Fibroblast of skin of abdomen (primary cell): ENCODE data around the gene FAM210B.
"Not testable (repeated sequence)": the region's sequence is repeated elsewhere in the genome, so short reads cannot be mapped to it uniquely, and the experiment has no call there.

ENCODE experiments used
- DNase-seq: peaks from one replicate; pipeline ENCODE4 v3.0.0-alpha.2; 2013

Gene FAM210B

DNA sequence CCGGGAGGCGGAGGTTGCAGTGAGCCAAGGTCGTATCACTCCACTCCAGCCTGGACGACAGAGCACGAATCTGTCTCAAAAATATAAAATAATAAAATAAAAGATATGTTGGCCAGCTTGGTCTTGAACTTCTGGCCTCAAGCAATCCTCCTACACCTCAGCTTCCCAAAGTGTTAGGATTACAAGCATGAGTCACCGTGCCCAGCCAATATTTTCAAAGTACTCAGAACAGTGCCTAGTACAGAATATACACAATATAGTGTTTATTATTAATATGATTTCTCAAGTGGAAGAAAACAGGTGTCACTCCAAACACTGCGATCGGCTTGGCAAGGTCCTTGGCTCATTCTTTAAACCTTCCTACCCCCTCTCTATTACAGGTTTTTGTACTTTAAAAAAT, 3.1 kb downstream of the FAM210B start:
- no peak for DNase-seq

DNA sequence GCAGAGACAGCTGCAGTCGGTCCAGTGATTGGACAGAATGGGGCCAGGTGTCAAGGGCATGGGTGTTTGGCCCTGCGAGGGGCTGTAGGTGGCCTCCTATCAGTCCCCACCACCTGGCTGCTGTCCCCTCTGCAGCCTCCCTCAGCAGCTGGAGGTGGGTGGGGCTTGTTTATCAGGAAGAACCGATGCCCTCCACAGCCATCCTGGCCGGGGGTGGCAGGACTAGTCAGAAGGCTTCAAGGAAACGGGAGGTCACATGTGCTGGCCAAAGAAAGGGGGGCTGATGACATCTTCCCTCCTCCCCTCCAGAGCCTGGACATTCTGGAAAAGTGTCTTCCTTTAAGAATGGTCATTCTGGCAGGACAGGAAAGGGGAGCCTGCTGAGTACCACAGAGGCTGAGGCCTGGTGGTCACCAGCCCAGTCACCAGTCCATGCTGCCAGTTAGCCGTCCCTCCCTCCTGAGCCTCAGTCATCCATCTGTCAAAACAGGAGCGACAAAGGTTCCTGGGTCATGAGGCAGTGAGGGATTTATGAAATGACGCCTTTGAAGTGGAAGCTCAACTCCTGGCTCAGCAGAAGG, 4.1 kb downstream of the FAM210B start:
- DNase-seq: no peak

DNA sequence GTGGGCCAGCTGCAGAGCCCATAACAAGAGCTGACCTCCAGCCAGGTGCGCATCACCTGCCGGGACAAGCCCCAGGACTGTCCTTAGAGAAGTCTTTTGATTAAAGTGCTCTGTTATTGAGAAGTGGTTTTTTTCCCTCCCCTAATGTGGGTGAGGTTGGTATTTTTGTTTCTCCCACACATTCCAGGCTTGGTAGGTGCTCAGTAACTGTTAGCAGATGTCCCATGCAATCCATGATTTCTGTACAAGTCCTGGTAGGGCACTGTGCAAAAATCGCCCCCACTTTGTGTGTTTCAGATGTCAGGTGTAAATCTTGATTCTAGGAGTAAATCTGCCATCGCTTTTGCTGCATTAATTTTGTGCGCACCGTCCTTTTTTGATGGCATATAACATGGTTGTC, 4.7 kb downstream of the FAM210B start:
- DNase-seq: no peak

DNA sequence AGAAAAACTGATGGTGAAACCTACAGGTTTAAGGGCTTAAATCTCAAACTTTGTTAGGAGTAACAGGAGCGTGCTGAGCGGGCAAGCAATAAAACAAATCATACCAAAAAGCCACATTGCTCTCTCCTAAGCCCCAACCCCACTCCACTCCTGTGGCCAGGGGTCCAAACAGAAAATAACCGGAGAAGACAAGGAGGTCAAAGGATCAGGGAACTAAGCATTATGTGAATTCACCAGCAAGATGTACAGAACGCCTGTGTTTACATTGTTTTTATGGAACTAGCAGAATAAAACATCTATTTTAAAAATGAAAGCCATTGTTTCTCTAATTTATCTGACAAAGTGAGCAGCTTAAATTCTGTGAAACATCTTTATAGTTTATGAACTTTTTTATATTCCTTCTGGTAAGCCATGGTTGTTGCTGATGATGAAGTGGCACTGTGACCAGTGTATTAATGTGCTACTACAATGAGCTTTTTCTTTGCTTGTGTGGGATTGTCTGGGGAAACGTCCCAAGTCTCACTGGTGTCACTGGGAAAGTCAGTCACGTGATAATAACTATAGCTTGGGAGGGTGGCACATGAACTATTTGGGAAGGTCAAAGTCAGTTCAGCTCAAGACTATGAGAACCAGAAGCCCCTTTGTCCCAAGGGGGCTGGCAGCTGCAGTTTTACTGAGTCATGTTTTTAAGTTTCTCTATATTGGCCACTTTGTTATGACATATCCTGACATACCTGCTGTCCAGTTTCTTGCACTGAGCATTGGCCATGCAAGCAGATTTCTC, 9.8 kb downstream of the FAM210B start:
- no peak for DNase-seq

DNA sequence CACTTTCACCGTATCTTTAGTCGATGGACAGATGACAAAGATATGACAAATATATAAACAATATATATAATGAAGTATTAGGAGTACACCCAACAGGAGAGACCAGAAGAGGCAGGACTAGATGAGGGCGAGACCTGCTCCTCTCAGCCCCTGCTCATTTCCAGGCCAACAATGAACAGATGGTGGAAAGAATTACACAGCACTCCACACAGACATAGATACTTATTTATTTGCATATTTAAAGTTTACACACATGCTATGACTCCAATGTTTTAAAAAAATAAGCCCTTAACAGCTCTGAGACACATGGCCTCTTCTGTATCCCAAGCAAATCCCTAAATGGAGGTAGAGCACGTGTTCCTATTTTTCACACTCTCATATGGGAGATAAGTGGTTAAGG, 10.4 kb downstream of the FAM210B start:
- no peak for DNase-seq

DNA sequence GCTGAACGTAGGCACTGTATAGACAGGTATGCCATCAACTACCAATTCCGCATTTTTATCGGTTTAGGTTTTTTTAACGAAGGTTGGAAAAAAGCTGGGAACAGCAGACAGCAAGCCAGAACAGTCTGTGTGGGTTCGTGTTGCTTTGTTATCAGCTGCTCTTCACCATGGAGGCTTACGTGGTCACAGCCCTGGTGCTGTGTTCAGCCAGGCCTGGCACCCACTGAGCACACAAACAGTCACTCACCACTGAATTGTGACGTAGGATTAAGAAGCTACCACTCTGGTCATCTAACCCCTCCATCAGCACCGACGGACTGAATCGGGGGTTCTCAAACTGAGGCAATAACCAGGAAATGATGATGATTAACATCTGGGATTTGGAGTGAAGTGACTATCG, 13.2 kb downstream of the FAM210B start:
- DNase-seq: no peak

DNA sequence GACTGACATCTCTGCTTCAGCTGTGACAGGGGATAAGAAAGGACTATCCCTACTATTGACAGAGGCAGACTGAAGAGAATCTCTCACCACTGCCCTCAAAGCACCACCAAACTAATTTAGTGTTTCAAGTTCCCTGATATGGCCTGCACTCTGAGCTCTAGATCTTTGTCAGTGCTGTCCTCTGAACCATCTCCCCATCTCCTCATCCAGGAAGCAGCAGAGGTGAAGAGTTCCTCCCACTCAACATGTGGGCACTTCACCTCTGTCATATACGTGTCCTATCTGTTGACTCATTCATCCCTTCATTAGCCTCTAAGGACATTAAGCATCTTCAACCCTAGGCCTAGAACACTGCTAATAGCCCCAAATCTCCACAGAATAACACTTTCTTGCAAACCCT, 14.1 kb downstream of the FAM210B start:
- no peak for DNase-seq

DNA sequence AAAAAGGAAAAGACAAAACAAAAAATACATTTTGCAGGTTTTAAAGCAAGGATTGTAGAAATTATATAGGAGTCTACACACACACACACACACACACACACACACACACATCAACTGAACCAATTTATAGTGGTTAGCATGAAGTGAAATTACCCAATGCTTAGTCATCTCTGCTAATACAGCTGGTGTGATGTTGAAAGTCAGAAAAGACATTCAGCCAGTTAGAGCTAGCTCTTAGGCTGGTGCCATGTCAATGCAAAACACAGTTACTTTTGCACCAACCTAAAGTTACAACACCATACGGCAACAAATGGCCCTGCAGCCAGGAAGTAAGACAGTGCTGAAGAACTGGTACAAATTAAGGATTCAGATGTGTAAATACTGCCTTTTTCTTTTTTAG, 15.2 kb downstream of the FAM210B start:
- peak; percentile 94 for DNase-seq

DNA sequence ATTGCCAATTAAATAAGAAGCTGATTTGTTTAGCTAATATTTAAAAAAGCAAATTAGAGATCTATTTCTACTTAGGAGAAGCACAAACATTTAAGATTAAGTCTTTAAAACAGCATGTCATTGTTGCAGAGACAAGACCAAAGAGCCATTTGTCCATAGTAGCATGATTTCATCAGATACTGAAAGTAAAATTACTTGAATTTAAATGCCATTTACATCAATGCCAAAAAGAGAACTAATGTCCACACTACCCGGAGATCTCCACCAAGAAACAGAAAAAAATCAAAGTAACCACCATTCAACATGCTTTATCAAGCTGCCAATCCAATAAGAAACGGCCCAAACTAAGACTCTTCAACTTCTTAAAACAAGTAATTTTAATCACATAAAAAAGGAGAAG, 17.6 kb downstream of the FAM210B start:
- DNase-seq: no peak

DNA sequence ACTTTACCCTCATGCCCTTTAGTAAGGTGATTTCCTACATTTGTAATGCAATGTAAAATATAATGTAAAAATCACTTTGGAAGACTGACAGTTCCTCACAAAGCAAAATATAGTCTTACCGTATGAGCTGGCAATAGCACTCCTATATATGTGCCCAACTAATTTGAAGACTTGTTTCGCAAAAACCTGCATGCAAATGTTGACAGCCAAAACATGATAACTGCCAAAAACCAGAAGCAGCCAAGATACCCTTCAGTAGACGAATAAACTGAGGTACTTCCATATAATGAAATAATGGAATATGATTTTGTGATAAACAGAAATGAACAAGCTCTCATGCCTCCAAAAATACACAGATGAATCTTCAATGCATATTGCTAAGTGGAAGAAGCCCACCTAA, 19.6 kb downstream of the FAM210B start:
- no peak for DNase-seq

DNA sequence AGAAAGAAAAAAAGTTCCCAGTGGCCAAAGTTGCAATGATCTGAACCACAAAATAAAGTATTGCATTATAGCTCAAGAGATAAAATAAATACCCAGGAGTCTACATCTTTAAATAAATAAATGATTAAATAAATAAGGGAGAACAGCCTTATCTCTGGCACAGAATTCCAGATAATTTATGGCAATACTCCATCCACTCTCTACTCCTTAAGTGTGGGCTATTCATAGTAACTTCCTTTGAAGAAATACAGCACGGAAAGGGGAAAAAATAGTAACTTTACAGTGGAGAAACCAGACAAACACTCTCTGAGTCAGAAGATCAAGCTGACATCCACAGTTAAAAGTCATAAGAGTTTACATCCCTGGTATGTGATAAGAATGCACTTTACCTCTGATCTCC, 21.6 kb downstream of the FAM210B start:
- peak; percentile 25 for DNase-seq

DNA sequence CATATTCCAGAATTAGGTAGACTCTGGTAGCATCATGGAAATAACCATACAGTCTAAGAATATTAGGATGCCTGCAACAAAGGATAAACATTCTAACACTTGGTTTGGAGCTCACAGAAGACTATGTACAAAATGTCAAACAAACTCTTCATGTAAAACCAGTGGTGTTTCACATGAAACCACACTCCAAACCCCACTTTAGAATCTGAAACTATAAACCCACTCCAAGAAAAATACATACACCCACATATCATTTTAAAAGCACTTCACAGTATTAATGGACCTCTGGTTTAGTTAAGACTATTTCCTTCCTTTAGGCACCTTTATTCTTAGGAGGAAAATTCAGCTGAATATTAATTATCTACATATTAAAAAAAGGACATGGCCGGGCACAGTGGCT, 22.7 kb downstream of the FAM210B start:
- DNase-seq: no peak

DNA sequence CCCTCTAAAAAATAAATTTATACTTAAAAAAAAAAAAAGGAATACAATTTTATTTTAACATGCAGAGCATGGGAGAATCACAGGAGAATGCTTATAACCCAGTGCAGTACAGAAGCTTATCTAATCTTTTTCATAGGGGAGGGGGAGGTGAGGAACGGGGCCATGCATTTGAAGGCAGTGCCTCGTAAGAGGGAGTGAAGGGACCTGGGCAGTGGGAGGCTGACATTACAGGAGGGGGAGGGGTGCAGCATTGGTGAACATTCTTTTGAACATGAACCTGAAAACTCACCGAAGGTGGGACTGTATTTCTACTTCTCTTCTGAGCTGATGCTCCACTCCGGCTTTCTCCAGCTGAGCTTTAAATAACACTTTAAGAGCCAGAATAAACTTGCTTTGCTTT, 23.9 kb downstream of the FAM210B start:
- no peak for DNase-seq

DNA sequence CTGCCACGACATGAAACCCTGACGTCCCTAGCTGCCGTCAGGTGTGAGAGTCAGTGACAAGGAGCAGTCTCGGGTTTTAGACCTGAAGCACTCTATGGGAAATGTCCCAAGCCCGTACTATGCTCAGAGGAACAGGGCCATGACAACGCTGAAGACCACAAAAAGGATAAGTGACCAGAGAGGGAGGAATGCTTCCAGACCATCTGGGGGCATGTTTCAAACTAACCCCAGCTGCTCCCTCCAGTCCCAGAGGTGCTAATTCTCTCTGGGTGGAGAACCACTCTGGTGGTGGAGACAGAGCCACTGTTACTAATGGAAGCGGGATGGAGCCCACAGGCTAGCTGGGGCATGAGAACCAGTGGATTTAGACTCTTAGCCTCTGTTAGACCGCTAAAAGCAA, 24.6 kb downstream of the FAM210B start:
- no peak for DNase-seq

DNA sequence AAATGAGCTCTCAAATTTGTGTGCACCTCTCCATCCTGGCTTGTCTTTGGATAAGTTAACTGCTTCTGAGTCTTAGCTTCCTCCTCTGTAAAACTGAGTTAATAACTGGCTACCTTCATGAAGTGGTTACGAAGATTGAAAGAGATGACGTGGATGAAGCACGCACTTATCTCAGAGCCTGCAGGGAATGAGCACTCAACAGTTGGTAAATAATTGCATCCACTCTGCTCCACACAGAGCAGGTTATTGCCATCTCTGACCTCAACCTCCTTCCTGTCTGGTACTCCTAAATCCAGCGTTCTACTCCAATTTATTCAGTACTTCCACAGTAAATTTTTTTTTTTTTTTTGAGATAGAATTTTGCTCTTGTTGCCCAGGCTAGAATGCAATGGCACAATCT, 26.4 kb downstream of the FAM210B start:
- no peak for DNase-seq

DNA sequence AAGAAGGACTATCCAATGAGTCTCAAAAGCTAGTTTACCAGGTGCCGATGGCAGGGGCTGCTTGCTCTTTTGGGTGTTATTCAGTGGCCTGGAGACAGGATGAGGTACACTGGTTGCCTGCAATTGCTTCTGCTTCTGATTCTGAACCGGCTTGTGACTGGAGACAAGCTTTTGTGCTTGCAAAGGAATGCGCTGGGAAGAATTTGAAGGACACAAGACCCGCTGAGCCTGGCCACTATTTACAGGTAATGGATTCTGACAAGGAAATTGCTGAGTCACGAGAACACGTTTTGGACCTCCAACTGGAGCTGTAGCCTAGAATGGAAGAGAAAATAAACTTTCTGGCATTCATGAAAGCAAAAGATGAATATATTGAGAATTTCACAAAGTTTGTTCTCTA, 27.4 kb downstream of the FAM210B start:
- no peak for DNase-seq

DNA sequence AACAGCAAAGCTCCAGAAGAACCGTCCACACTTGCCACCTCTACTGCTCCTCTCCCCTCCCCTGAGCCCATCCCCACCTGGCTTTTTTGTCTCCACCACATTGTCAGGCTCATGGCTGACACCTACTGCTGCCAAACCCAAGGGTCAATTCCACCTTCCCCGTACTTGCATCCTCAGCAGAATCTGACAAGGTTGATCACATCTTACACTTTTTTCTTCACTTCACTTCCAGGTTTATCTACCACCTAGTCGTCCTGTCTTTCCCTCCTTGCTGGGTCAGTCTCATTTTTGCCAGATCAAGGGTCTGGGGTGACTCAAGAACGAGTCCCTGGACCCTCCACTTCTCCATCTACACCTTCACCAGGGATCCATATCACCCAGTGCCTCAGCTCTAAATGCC, 30.1 kb downstream of the FAM210B start:
- DNase-seq: no peak

DNA sequence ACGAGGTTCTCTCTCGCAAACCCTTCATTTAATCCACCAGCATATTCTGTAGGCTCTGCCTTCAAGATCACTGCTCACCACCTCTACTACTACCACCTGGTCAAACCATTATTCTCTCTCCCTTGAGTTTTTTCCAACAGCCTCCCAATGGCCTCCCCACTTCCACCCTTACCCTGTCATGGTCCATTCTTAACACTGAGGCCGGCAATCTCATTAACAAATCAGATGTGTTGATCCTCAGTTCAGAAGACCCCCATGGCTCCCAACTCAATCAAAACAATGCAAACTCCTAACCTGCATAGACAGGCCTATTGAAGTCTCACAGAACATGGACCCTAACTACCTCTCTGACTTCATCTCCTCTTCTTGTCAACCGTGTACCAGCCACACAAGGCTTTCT, 31.0 kb downstream of the FAM210B start:
- DNase-seq: no peak

DNA sequence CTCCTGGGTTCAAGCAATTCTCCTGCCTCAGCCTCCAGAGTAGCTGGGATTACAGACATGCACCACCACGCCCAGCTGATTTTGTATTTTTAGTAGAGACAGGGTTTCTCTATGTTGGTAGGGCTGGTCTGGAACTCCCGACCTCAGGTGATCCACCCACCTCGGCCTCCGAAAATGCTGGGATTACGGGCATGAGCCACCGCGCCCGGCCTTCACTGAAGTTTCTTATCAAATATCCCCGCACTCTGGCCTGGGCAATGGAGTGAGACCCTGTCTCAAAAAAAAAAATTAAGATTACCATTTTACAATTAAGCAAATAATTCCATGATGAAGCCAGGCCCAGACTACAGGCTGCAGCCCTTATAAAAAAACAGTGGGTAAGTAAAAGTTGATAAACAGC, 31.6 kb downstream of the FAM210B start:
- not testable (repeated sequence) for DNase-seq

DNA sequence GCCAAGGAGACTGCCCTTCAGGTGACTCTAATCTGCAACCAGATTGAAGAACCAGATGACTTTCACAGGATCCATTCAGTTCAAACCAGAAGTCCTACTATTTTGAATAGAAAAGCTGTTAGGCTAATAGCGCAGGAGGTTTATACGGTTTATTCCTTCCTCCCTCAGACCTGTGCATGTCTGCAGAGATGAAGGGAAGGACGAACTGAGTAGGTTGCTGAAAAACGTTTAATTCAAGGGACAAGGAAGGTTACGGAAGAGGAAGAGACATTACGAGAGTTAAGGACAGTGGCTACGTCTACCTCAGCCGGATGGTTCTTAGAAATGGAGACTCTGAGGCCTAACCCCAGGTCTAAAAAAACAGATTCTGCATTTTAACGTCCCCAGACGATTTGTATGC, 32.3 kb downstream of the FAM210B start:
- DNase-seq: no peak

DNA sequence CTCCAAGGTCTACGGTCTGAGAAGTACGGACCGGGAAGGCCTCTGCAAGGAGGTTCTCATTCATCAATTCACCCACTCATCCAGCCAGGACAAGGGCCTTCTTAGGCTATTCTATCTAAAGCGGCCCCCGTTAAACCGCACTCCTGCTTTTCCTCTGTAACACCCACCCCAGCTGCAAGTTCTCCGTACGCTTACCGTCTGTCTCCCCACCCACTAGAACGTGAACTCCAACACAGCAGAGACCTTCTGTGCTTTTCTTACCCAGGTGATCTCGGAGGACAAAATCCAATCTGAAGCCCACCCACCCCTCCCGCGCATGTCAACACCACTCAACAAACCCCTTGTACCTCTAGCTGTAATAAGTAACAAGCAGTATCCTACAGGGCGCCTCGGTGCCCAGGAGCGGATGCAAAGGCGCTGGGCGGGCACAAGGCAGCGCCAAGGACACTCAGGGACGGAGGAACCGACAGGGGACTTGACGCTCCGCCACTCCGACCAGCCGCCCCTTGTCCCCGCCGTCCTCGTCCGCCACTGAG, 32.9 kb downstream of the FAM210B start:
- no peak for DNase-seq

DNA sequence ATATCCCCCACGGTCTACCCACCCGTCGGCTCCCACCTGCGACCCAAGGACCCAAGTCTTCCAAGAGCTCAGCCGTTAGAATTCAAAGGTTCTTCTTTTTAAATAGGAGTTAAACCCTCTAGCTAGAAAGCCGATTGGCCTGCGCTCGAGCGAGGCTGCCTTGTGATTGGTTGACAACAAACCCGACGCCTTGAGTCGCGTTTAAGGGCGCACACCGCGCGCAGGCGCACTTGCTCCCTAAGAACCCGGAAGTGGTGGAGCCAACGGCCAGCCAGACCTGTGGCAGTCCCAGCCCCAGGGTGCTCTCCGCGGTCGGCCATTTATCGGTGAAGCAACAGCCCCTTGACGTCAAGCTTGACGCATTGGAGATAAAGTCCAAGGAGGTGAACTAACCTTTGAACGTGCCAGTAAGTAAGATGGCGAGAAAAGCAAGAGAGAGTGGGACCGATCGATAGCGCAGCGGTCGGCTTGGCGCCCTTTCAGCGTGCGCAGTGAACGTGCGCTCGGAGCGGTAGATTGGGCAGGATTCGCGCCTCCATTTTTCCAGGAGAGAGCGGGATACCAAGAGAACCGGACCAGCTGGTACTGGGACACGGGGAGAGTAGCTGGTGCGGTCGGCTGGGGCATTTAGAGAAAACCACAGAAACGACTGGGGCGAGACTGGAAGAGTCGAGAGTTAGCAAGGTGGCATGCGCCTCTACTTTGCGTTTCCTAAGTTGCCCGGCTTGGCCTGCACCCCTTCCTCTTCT, 33.5 kb downstream of the FAM210B start, which contains the start of the genes AURKA and CSTF1:
AURKA (minus strand) TSS at position 84 of the 749 bp plus-strand sequence. CDS start 4,018 bp downstream, outside the sequence.
CSTF1 (plus strand) TSS at position 514 of the 749 bp plus-strand sequence. CDS start 2,908 bp downstream, outside the sequence.
- peak; percentile 100 for DNase-seq

DNA sequence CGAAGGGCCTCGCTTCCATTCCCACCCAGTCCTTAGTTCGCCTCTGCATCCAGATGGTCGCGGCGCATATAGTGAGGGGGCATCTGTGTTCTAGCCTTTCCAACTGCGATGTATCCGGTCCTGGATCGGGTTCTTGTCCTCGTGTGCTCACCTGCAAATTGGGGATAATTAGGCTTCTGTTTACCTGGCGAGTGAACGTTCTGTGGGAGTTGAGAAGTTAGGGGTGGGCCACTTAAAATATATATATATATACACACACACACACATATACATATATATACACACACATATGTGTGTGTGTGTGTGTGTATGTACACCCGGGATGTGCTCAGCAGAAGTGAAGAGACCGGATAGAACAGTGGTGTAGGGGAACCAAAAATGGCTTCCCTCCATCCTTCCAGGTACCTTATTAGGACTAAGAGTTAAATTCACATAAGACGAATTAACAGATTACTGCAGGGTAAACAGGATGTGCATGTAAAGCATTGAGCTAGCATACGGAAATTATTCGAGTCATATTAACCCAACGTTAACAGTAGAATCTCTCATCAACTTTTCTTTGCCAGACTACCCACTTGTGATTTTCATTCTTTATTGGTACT, 34.2 kb downstream of the FAM210B start:
- no peak for DNase-seq
